Measurements from ENCODE around the gene ICAM5.

DNA sequence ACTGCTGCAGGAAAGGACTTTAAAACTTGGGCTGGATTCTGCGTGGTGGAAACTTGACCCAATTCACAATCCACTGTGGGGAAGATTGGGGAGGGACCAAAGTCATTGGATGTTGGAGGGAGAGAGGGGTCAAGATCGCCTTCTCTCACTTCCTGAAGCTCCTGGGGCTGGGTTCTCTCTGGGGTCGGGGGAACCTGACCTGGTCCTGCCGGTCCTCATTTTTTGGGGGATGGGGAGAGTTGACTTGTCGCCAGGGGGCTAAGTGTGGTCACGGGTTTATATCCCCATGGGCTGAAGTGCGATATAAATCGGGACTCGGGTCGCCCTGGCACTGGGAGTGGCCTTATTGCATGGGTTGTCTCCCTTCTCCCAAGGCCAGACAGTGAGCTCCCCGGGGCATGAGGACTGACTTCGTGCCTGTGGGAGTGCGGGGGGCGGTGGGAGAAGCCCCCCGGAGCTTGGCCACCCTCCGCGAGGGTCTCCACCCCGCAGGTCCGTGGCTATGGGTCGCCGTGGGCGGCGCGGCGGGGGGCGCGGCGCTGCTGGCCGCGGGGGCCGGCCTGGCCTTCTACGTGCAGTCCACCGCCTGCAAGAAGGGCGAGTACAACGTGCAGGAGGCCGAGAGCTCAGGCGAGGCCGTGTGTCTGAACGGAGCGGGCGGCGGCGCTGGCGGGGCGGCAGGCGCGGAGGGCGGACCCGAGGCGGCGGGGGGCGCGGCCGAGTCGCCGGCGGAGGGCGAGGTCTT lies 6.3 kb downstream of the ICAM5 start:
- TF ChIP-seq YY1 (IDR thresholded peaks at IDR 0.05; ENCODE audit: insufficient read depth, insufficient read length) (no peak), SUZ12 (IDR thresholded peaks at IDR 0.05; ENCODE audit: extremely low read depth, insufficient read depth, insufficient read length) (no peak), ZNF274 (IDR thresholded peaks at IDR 0.05; ENCODE audit: low read depth, low read length) (no peak)

Data from NT2/D1 (cell line).